Measurements from ENCODE around the gene CRYBA4.

DNA sequence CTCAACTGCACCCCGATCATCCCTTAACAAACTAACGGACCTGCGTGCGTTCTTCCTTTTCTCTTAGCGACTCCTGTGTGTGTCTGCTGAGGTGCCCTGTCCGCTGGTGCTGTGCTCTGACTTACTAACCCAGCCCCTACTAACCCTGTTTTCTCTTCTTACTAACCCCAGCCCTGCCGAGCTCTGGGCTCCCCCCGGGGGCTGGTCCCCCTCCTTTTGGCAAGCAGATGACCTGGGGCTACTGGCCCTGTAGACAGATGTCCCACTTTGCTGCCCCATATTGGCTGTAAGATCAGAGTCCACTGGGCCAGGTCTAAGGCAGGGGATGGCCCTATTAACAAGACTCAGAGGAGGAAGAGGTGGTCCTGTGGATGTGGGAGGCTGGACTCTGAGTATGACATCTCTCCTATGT lies 50.3 kb downstream of the CRYBA4 start:
- TF ChIP-seq, protein P1, sequence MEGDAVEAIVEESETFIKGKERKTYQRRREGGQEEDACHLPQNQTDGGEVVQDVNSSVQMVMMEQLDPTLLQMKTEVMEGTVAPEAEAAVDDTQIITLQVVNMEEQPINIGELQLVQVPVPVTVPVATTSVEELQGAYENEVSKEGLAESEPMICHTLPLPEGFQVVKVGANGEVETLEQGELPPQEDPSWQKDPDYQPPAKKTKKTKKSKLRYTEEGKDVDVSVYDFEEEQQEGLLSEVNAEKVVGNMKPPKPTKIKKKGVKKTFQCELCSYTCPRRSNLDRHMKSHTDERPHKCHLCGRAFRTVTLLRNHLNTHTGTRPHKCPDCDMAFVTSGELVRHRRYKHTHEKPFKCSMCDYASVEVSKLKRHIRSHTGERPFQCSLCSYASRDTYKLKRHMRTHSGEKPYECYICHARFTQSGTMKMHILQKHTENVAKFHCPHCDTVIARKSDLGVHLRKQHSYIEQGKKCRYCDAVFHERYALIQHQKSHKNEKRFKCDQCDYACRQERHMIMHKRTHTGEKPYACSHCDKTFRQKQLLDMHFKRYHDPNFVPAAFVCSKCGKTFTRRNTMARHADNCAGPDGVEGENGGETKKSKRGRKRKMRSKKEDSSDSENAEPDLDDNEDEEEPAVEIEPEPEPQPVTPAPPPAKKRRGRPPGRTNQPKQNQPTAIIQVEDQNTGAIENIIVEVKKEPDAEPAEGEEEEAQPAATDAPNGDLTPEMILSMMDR (conservative IDR thresholded peaks at IDR 0.05; ENCODE audit: low read depth, low read length), result no peak
- no peak for TF ChIP-seq EZH2 (IDR thresholded peaks at IDR 0.05; ENCODE audit: borderline replicate concordance, low read depth, low read length, poor library complexity, severe bottlenecking)
